ENCODE results near the gene PSMA8.
A peak's percentile ranks its signal among the peaks of the same experiment; 100 is the strongest.
"Not testable (repeated sequence)": the region's sequence is repeated elsewhere in the genome, so short reads cannot be mapped to it uniquely, and the experiment has no call there.

Gene PSMA8

GRCh38 chr18:26176134-26176533, 42.5 kb downstream of the PSMA8 start:
- DNase-seq (ENCODE audit: low read depth), result no peak

DNA sequence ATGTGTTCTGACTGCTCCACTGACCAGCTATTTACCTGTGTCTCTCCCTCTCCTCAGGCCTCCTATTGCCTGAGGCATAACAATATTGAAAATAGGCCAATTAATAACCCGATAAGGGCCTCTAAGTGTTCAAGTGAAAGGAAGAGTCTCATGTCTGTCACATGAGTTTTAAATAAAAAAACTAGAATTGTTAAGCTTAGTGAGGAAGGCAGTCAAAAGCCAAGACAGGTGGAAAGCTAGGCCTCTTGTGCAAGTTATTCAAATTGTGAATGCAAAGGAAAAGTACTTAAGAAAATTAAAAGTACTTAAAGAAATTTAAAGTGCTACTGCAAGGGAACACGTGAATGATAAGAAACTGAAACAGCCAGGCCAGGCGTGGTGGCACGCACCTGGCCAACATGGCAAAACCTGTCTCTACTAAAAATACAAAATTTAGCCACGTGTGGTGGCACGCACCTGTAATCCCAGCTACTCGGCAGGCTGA, 47.7 kb downstream of the PSMA8 start:
- DNase-seq (ENCODE audit: low read depth), result no peak

DNA sequence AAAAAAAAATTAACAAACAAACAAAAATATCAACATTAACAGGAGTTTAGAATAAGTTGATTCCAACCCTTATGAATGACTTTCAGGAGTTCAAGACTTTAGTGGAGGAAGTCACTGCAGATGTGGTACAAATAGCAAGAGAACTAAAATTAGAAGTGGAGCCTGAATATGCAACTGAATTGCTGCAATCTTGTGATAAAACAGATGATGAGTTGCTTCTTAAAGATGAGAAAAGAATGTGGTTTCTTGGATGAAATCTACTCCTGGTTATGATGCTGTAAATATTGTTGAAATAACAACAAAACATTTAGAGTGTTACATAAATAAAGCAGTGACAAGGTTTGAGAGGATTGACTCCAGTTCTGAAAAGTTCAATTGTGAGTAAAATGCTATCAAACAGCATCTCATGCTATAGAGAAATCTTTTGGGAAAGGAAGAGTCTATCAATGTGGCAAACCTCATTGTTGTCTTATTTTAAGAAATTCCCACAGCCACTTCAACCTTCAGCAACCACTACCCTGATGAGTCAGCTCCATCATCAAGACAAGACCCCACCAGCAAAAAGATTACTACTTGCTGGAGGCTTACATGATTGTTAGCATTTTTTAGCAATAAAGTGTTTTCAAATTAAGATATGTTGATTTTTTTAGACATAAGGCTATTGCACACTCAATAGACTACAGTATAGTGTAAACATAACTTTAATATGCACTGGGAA, 49.9 kb downstream of the PSMA8 start:
- DNase-seq (ENCODE audit: low read depth), result no peak

DNA sequence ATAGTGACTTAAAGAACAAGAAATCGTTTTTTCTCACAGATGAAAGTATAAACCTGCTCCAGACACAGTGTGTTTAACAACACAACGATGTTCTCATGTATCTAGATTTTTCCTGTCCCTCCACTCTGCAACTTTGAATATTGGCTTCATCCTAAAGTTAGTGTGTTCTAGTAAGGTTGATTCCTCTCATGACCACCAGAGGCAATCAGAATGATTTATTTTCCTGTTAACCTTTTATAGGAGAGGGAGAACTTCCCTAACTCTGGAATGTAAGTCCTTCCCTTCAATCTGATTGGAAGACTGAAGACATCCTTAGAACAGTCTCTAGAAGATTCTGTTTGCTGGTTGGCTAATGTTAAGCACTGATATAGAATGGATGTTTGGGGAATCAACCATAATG, 51.6 kb downstream of the PSMA8 start:
- no peak for DNase-seq (ENCODE audit: low read depth)

- DNase-seq (ENCODE audit: low read depth), result peak; percentile 8
Observed at GRCh38 chr18:26190506-26190905, 56.8 kb downstream of the PSMA8 start.

DNA sequence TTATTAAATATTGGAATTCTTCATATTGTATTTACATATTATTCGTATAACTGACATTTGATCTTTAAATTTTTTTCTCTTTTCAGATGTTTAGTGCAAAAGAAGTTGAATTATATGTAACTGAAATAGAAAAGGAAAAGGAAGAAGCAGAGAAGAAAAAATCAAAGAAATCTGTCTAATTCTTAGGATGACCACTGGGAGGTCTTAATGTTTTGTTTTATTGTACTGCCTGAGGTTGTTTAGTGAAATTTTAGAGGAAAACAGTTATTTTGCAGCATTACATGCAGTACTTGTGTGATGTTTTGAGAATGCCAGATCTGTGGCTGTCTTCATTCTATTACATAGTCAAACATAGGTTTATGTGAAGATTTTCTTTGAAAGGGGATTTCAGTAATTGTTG, 58.6 kb downstream of the PSMA8 start:
- no peak for DNase-seq (ENCODE audit: low read depth)

- DNase-seq (ENCODE audit: low read depth), result no peak
Observed at GRCh38 chr18:26196605-26197004, 62.9 kb downstream of the PSMA8 start.

DNA sequence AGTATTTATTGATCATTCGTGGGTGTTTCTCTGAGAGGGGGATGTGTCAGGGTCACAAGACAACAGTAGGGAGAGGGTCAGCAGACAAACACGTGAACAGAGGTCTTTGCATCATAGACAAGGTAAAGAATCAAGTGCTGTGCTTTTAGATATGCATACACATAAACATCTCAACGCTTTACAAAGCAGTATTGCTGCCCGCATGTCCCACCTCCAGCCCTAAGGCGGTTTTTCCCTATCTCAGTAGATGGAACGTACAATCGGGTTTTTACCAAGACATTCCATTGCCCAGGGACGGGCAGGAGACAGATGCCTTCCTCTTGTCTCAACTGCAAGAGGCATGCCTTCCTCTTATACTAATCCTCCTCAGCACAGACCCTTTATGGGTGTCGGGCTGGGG, 68.3 kb downstream of the PSMA8 start:
- not testable (repeated sequence) for DNase-seq (ENCODE audit: low read depth)

GRCh38 chr18:26205318-26205717, 71.6 kb downstream of the PSMA8 start:
- no peak for DNase-seq (ENCODE audit: low read depth)

DNA sequence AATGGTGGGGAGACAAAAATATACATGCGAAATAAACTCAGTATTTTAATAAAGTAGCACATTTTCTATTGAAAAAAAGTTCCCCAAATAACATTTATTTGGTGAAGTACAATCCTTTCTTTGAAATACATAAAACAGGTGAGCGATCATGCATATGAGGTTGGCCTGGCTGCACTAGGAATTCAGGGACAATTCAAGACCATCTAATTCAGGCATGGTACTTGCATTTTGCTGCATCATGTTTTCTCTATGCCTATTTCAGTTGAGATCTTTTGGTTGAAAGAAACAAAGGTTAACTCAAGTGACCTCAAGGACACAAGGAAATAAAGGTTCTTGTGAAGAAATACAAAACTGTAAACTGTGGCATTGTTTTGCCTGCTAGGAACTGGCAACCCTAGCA, 72.8 kb downstream of the PSMA8 start:
- no peak for DNase-seq (ENCODE audit: low read depth)

GRCh38 chr18:26207937-26208336, 74.3 kb downstream of the PSMA8 start:
- no peak for DNase-seq (ENCODE audit: low read depth)

DNA sequence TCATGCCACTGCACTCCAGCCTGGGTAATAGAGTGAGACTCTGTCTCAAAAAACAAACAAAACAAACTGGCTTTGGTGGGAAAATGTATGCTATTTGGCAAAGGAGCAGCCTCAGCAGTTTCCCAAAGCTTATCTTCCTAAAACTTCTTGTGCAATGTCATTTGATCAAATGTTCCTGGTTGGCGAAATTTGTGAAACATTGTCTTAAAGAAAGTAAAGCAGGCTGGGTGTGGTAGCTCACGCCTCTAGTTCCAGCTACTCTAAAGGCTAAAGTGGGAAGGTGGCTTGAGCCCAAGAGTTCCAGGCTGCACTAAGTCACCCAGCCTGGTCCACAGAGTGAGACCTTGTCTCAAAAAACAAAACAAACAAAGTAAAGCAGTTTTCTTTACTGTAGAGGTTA, 75.3 kb downstream of the PSMA8 start:
- DNase-seq (ENCODE audit: low read depth), result no peak

- no peak for DNase-seq (ENCODE audit: low read depth)
Observed at GRCh38 chr18:26210147-26210546, 76.5 kb downstream of the PSMA8 start.

- DNase-seq (ENCODE audit: low read depth), result no peak
Observed at GRCh38 chr18:26215247-26215970, 81.7 kb downstream of the PSMA8 start.

DNA sequence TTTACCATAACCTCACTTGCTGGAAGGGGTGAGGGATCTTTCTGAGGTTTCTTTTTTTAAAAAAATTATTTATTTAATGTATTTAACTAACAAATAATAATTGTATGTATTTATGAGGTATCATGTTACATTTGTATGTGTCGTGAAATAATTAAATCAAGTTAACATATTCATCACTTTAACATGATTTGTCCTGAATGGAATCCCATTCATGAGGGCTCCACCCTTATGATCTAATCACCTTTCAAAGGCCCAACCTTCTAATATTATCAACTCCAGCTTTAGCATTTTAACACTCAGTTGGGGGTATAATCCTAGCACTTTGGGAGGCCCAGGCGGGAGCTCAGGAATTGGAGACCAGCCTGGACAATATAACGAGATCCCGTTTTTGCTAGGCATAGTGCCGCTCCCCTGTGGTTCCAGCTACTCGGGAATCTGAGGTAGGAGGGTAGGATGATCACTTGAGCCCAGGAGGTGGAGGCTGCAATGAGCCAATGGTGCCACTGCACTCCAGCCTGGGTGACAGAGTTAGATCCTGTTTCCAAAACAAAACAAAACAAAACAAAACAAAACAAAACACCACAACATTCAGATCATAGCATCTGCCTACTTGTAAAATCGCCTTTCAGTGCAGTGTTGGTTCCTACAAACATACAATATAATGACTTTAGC, 91.5 kb downstream of the PSMA8 start:
- DNase-seq (ENCODE audit: low read depth), result no peak

DNA sequence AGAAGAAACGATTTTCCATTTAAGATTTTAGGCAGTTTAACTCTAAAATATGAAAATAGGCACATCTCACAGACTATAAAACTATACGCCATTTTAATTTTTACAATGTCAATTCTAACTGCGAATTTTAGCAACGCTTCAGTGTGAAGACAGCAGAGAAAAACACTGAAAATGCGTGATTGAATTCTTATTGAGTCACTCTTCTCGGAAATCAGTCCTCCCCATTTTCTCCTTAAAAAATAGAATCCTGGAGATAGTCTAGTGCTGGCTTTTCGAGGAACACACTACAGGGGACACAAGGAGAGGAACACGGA, 92.2 kb downstream of the PSMA8 start:
- DNase-seq (ENCODE audit: low read depth), result no peak

DNA sequence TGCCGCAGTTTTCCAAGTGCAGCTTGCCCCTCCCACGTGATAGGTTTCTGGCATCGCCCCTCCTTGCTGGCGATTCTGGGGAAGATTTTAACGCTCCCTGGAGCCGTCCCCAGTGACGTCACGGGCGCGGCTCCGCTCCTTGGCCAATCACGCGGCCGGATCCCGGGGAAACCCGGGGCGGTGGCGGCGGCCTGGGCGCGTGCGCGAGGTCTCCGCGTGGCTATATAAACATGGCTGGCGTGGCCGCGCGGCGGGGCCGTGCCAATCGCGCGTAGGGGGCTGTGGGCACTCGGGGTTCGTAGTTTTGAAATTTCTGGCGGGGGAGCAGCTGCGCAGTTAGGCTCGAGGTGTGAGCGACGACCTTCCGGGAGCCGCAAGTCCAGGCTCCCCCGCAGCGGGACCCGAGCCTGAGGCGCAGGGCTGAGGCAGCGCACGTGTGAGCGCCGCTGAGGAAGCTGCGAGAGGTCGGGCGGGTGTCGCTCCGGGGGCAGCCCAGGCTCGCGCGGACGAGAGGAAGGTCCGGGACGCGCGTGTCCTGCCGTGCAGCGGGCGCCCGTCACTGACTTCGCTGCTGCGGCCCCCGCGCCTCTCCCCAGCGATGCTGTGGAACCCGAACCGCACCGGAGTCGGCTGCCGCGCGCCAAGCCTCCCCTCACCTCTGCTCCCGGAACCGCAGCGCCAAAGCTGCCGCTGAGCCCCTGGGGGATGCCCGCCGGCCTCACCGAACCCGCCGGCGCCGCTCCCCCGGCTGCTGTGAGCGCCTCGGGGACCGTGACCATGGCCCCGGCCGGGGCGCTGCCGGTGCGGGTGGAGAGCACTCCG, 92.8 kb downstream of the PSMA8 start, which contains the start of gene TAF4B:
TSS of gene TAF4B (plus strand) at position 217 of the 822 bp plus-strand sequence. CDS start at position 706, 489 bp downstream.
- peak; percentile 94 for DNase-seq (ENCODE audit: low read depth)

GRCh38 chr18:26227051-26227670, 93.5 kb downstream of the PSMA8 start:
- no peak for DNase-seq (ENCODE audit: low read depth)

GRCh38 chr18:26228562-26229260, 95.0 kb downstream of the PSMA8 start:
- no peak for DNase-seq (ENCODE audit: low read depth)

DNA sequence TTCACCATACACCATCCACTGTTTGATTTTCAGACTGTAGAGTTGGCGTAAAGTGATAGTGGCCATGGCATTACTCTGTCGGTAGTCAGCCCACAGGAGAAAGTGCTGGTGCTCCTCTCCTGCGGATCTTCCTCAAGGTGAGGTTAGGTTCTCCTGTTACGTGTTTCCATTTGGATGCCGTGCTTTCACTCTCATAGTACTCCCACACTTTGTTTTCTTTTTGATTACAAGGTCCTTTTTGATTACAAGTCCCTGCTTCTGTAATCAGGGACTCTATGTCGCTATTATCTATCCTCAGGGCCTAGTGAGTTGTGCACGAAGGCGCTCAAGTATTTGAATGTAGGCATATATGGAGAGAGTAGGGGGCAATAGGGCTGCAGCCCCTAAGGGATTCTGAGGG, 96.8 kb downstream of the PSMA8 start:
- no peak for DNase-seq (ENCODE audit: low read depth)

- DNase-seq (ENCODE audit: low read depth), result no peak
Observed at GRCh38 chr18:26233208-26233607, 99.5 kb downstream of the PSMA8 start.
